NCI-H69 (cell line): ENCODE data around the gene PNMA6F.
"Not testable (repeated sequence)": the region's sequence is repeated elsewhere in the genome, so short reads cannot be mapped to it uniquely, and the experiment has no call there.

Source experiments
- DNase-seq: peaks from one replicate; lab custom pipeline; 2025; lab: John Stamatoyannopoulos, UW

PNMA6F gene

DNA sequence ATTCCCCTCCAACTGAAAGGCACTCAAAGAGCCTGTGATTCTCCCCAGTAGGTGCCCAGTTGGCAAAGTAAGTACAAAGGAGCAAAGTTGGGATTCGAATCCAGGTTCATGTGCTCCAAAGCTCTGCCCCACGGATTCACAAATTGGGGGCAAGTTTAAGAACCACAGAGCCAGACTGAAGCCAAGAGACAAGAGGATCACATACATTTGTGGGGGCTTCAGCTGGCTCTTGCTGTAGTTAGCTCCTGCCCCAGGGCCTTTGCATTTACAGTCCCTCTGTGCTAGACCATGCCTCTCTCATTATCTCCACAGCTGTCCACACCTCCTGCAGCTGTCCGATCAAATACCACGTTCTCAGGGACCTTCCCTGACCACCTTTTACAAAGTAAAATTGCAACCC lies 18.8 kb downstream of the PNMA6F start:
- DNase-seq = no peak

DNA sequence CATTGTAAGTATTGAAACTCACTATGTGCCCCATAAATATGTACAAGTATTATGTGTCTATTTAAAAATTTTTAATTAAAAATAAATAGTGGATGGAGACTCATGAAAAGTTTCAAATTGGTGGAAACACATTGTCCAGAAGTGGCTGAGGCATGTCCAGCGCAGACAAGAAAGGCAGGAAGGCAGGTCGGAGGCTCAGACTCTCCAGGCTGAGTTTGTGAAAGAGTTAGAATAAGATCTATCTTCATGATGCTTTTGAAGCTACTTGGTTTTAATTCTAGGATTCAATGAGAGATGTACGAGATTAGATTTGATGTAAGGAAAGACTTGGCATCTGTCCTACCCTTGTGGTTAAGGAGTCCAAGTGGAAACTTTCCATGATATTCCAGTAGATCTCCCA lies 19.8 kb downstream of the PNMA6F start:
- no peak for DNase-seq

DNA sequence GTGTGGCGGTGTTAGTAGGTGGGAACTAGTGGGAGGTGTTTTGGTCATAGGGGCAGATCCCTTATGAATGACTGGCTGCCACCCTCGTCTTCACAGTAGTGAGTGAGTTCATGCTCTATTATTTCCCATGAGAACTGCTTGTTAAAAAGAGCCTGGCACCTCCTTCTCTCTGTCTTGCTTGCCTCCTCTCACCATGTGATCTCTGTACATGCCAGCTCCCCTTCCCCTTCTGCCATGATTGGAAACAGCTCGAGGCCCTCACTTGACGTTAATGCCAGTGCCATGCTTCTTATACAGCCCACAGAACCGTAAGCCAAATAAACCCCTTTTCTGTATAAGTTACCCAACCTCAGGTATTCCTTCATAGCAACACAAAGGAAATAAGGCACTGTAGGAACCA lies 21.7 kb downstream of the PNMA6F start:
- DNase-seq = no peak

DNA sequence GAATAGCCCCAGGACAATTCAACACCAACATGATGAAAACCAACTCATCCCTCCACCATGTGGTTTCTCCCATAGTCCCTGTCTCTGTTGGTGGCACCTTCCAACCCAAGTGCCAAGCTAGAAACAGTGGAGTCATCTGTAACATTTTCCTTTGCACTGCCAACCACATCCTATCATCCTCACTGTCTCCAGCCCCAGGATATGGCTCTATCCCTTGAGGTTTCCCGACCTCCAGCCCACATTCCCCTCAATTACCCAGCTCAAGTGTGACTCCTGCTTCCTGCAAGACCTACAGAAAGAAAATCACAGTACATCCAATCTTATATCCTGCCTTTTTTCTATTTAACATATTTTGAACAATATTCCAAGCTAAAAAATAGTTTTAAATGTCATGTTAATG lies 24.2 kb downstream of the PNMA6F start:
- no peak for DNase-seq

DNA sequence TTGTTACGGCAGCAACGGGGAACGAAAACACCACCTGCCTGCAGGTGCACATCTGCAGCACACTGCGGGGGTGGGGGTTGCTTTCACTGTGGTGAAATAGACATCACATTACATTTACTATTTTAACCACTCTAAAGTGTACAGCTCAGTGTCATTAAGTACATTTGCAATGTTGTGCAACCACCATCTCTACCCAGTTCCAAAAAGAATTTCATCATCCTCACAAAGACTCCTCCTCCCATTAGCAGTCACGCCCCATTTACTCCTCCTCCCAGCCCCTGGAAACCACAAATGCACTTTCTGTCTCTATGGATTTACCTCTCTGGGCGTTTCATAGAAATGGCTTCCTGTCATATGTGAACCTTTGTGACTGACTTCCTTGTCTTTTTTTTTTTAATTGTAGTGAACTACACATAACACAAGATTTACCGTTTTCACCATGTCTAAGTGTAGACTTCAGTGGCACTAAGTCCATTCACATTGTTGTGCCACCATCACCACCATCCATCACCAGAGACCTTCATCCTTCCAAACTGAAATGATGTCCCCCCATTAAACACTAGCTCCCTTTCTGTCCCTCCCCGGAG lies 28.0 kb downstream of the PNMA6F start:
- not testable (repeated sequence) for DNase-seq

DNA sequence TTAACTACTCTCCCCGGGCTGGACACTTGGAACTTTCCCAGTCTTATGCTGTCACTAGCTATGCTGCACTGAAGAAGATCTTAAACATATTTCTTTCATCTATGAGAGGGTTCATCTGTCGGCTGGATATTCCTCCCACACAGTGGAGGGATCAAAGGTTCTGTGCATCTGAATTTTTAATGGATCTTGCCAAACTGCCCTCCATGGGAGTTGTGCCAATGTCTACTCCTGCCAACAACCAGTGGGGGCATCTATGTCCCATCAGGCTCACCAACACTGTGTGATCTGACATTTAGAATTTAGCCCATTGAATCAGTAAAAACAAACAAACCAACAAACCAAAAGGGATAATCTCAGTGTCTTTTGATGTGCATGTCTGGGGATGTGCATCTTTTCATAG lies 32.8 kb downstream of the PNMA6F start:
- DNase-seq = not testable (repeated sequence)

DNA sequence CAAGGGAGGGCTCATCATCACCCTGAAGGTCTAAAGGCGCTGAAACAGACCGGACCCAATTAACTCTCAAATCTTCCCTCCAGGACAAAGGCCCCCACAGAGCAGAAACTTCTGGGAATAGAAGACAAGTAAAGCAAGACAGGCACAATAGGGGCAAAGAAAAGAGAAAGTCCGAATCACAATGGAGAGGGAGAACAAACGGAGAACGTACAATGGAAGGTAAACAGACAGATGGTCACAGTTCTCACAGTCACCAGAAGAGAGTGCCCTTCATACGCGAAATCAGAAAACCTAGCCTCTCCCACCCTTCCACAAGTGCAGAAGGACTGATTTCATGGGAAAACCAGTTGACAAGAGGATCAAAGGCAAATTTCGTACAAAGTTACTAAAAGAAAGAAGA lies 35.9 kb downstream of the PNMA6F start:
- DNase-seq = not testable (repeated sequence)

DNA sequence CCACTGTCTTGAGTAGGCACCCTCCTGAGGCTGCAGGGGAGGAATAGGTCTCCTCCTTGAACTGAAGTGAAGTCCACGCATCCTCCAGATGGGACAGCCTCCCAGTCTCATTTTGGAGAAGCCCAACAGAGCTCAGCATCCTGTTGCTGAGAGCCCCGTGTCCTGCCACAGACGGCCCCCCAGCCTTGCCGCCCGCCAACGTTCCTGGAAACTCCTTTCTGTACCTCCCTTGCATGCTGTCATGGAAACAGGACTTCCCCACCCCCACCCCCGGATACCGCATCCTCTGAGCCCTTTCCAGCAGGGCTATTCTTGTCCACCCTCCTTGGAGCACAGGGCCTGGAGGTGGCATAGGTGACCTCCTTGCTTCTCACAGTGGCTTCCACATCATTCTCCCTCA lies 37.6 kb downstream of the PNMA6F start:
- not testable (repeated sequence) for DNase-seq

DNA sequence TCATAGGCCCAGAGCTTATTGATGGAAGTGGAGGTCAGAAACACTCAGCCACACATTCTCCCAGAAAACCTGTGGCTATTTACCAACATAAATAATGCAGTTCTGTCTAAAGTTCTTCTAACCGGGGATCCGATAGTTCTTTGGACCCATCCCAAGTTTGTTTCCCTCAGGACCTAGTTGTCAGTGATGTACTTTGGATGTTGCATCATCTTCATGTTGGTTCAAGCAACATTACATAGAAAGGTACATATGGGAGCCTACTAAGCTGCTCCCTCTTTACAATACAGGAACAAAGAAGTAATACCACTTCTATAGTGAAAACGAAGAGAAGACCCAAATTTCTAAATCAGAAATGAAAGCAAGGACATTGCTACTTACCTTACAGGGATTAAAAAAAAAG lies 39.8 kb downstream of the PNMA6F start:
- not testable (repeated sequence) for DNase-seq

DNA sequence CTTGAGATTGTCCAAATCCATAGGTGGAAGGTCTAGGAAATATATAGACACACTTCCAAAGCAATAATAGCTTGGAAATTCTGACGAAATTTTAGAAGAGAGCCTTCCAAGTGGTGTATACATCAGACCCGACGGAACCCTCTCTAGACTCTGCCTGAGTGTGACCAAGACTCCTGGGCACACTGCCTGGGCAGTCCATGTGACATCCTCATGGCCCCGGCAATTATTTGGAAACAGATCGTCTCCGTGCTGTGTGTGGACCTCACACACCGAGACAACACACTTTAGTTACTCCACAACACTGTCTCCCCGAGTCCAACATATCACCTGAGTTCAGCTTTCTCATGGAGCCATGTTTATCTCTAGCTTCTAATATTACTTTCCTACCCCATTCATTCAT lies 42.3 kb downstream of the PNMA6F start:
- DNase-seq = not testable (repeated sequence)

DNA sequence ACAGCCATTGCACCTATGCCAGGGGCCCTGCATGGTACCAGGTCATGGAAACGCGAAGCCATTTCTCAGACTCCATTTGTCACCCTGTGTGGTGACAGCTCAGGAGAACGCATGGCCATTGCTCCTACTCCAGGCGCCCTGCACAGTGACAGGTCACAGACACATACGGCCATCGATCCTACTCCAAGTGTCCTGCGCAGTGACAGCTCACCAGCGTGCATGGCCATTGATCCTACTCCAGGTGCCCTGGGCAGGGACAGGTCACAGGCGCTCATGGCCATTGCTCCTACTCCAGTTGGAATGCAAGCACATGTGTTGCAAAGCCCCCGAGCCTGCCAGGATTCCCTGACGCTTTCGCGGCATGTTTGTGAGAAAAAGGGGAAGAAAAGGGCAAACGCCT lies 45.5 kb downstream of the PNMA6F start:
- DNase-seq = not testable (repeated sequence)

DNA sequence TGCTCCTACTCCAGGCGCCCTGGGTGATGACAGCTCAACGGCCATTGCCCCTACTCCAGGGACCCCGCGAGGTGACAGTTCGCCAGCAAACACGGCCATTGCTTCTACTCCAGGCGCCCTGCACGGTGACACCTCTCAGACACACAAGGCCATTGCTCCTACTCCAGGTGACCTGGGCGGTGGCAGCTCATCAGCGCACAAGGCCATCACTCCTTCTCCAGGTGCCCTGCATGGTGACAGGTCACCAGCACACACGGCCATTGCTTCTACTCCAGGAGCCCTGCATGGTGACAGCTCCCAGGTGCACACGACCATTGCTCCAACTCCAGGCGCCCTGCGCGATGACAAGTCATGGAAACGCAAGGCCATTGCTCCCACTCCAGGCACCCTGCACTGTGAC lies 46.1 kb downstream of the PNMA6F start:
- DNase-seq = not testable (repeated sequence)

DNA sequence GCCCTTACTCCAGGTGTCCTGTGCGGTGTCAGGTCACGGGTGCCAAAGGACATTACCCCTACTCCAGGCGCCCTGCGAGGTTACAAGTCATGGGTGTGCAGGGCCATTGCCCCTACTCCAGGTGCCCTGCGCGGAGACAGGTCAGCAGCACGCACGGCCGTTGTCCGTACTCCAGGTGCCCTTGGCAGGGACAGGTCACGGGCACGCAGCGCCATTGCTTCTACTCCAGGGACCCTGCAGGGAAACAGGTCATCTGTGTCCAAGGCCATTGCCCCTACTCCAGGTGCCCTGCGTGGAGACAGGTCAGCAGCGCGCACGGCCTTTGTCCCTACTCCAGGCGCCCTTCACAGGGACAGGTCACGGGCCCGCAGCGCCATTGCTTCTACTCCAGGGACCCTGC lies 49.0 kb downstream of the PNMA6F start:
- DNase-seq = not testable (repeated sequence)

DNA sequence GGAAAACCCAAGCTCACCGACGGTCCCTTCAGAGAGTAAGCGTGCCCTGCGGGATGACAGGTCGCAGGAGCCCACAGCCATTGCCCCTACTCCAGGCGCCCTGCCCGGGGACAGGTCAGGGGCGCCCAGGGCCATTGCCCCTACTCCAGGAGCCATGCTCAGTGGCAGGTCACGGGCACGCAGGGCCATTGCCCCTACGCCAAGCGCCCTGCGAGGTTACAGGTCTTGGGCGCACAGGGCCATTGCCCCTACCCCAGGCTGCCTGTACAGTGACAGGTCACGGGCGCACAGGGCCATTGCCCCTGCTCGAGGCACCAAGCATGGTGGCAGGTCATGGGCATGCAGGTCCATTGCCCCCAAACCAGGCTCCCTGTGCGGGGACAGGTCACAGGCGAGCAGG lies 49.5 kb downstream of the PNMA6F start:
- DNase-seq = not testable (repeated sequence)
